GM19025 (cell line): Measurements from ENCODE around the gene RAB38.

Experiments
- ATAC-seq: cut with Tn5 transposase; IDR thresholded peaks from one replicate; pipeline ENCODE4 v1.9.1; 2021; ENCODE audit warnings: mild to moderate bottlenecking, low read depth, moderate library complexity; ENCODE audit not compliant: unreplicated experiment

The RAB38 gene

DNA sequence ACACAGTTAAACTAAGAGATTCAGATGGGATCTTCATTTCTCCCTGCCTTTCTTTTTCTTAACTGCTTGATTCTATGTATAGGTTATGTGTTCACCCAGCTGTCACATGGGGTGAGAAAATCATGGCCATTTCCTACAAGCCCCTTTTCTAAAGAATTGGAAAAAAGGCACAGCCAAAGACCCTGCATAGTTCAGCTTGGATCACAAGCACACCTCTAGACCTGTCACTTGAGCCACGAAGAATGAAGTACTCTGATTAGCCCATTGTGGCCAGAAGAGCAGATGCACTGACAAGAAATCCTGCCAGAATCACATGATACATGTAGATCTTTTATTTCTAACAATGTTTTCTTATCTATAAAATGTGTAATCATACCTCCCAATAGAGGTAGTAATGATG is 69.7 kb downstream of the RAB38 start:
- no peak for ATAC-seq

DNA sequence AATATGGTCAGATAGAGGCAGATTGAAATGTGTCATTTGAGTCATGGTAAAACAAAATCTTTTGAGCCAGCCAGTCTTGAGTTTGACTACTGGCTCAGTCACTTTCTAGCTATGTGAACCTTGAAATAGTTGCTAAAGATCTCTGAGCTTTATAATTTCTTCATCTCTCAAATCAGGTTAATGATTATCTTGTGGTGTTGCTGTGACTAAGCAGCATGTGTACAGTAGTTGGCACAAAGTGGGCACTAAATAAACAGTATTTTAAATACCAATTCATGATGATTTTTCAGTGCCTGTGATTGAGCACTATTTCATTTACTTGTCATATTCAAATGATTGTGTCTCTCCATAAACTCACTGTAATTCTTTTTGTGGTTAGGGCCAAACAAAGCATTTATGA is 70.8 kb downstream of the RAB38 start:
- ATAC-seq, result no peak

DNA sequence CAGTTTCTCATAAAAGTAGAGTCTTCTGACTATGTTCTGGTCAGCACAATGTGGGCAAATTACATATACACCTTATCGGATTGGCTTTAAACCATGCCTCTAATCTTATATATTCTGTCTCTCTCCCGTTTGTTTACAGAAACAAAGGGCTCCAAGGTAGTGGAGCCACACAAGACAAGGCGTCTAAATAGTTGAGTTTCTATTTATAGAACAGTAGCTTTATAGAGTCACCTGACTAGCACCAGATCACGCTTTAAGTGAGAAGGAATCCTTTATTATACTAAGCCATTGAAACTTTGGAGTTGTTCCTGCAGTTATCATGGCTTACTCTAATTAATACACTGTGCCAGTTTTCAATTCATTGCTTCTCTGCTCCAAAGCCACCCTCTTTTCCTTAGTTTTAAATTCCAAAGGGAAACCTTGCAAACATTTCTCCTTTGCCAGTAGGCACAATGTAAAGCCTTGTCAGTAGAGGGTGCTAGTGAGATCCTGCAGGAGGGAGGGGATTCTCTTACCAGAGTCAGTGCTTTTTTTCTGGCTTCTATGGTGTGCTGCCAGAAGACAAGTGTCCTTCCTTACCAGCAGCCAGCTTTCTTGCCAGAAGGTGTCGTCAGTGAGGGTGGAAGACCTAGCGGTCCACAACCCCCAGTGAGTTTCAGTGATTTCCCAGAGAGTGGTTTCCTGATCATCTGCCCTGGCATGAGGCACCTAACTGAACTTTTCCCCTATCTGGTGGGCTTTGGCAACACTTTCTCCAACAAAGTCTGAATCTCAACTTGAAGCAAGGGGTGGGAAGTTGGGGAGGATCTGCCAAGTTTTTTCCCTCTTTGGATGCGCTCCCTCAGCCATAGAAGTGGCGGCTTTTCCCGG is 71.7 kb downstream of the RAB38 start:
- ATAC-seq, result peak; percentile 87

DNA sequence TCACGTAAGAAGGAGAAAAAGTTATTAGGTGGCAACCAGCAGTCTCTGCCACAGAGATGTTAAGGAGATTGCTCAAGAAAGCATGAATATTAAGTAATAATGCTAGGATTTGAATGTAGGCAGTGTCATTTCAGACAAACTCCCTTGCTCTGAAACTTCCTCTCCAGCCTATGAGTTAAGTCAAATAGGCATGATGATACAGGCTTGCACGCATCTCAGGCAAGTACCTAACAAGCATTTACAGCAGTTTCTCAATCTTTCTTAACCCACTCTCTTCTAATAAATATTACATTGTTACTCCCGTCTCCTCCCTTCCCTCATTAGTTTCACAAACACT is 72.7 kb downstream of the RAB38 start:
- no peak for ATAC-seq

DNA sequence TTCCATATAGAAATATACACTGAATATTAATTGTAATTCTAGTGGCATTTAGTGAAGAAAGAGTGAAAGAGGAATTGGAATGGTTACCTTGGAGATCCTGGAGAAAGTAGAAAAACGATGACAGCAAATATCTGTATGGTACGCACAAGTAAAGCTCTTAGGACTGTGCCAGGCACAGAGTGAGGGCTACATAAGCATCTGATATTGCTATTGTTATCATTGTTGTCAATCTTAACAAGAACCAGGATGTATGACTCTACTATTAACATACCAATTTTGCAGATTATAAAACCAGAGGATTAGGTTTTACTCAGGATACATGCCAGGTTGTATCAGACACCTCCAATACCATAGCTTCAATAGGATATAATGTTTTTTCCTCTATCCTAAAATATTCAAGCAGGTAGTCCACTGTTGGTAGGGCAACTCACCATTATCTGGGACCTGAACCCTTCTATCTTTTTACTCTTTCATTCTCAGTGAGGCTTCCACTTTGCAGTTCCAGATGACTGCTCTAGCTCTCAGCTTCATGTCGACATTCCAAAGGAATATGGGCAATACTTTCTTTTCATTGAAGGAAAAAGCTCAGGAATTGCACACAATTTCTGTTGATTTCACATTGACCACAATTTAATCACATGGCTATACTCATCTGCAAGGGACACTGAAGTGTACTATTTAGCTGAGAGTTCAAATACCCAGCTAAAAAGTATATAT is 73.2 kb downstream of the RAB38 start:
- ATAC-seq, result no peak

DNA sequence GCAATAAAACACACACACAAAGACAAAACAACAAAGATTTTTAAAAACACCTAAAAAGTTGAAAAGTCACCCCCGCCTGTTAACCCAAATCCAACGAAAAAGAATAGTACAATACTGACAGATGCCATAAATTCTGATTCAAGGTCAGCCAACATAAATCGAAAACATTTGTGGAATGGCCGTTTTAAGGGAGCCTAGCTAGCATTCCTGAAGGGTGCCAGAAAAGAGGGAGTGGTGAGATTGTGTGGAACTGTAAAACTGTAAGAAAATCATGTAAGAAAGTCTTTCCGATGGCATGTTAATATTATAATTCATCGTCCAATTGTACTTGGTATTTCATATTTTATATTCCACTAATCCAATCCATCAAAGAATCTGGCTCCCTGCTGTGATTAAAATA is 75.1 kb downstream of the RAB38 start:
- ATAC-seq, result no peak

DNA sequence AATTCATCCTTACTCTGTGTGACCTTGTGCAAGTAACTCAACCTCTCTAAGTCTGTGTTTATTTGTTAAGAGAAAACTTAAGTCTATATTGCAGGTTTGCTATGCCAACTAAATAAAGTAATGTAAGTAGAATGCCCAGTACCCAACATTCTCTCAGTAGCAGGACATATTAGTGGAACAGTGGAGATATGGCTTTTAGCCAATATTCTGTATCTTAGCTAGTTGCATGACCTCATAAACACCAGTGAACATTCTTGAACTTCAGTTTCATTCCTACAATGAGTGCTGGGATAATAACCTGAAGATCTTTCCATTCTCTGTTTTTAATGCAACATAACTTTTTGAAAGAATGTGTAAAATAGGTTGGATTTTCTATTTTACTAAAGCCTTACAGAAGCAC is 77.0 kb downstream of the RAB38 start:
- no peak for ATAC-seq

DNA sequence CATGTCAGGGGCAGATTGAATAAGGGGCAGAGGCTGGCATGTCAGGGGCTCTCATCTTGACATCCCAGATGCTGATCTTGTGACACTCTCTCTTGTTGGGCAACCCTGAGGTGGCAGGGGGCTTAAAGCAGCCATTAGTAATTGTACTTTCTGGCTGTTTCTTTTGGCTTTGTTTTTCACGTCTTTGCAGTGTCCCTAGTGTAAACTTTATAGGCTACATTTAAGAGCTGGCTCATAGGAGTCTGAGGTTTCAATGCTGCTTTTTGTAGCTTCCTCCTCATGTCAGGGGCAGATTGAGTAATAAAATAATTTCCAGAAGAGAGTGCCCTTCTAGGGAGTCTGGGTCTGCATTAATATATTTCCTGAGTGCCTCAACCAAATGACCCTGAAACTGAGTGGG is 86.1 kb downstream of the RAB38 start:
- no peak for ATAC-seq

DNA sequence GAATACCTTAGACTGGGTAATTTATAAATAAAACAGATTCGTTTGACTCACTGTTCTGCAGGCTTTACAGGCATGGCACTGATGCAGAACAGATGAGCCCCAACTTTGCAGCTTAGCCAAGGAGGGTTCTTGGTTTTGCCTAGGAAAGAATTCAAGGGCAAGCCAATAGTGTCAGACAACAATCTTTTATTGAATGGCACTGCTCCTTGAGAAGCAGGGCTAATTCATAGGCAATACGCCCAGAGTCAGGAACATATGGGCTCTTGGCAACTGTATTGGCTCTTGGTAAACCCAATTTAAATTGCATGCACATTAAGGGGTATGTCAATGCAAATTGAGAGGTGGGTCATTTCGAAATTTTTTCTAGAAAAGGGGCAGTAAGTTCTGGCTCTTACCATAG is 87.9 kb downstream of the RAB38 start:
- no peak for ATAC-seq

DNA sequence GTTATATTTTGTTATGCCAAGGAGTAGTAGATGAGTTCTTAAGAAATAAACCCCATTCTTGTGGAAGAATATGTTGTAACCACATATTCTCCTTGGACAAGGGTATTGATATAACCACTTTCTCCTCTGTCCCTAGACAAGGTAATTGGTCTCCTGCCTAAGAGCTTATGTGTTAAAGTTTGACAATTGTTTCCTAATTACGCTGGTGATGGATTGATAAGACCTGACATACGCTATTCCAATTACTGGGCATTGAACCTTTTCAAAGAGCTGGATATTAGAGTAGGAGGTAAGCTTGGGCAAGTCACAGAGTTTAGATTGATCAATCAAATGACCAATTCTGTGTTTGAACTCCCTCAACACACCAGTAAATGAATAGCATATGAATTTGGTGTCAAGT is 88.9 kb downstream of the RAB38 start:
- ATAC-seq, result no peak

DNA sequence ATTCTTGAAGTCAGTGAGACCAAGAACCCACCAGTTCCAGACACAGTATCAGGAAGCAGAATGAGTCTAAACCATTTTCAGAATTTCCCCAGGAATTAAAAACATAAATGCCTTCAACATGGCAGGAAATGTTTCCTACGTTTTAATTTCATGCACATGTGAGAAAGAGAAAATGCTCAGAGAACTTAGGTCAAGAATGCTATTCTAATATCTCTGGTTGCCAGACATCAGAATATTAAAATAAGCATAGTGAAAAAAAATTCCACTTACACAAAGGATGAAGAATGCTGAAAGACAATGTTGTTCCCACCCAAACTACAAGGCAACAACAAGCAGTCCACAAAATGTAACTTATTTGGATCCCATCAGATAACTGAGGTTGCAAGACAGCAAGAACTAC is 104.8 kb downstream of the RAB38 start:
- no peak for ATAC-seq

DNA sequence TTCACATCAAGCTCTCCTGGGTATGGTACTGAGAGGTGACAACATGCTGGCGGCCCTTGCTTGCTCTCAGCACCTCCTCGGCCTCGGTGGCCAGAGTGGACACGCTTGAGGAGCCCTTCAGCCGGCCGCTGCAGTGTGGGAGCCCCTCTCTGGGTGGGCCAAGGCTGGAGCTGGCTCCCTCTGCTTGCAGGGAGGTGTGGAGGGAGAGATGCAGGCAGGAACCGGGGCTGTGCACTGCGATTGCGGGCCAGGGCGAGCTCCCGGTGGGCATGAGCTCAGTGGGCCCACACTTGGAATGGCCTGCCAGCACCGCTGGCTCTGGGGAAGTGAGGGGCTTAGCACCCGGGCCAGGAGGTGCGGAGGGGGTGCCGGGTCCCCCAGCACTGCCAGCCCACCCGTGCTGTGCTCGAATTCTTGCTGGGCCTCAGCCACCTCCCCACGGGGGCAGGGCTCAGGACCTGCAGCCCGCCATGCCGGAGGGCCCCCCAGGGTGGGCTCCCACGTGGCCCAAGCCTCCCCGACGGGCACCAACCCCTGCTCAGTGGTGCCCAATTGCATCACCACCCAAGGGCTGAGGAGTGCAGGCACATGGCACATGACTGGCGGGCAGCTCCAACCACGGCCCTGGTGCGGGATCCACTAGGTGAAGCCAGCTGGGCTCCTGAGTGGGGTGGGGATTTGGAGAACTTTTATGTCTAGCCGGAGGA is 106.2 kb downstream of the RAB38 start:
- no peak for ATAC-seq

DNA sequence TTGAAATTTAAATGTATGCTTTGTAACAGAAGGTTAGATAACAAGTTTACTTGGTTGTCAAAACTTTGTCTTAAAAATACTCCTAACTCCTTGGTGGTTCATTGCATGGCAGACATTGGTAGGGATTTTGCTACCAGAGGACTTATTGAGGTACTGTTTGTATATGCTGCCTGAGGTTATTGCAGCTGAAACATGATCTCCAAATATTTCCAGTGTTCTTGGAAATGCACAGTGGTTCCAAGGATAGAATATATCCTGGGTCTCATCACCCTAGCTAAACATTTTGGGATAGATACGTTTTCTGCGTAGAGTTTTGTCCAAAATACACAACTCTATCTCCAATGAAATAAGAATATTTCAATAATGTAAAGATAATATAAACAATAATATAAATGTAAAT is 109.2 kb downstream of the RAB38 start:
- ATAC-seq, result no peak

DNA sequence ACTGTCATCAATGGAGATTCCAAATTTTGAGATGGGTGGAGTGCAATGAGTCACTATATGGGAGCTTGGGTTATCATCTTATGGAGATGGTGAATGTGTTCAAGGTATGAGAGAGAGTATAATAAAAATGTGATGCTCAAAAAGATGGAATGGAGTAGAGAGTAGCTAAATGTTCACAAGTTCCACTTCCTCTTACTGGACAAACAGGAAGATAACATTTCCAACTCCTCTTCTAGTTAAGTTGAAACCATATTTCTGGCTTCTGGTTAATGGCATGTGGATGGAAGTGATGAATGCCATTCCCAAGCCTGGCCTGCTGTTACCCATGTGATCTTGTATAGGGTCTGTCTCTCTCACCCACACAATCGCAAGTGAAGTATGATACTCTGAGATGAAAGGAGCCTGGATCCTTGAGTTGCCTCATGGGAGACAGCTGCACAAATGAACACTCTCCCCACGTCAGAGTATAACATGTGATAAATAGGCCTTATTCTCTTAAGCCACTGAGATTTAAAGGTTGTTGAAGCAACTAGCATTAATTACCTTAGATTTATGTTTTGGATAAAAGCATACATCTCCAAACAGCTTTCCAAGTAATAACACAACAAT is 111.0 kb downstream of the RAB38 start:
- no peak for ATAC-seq
